HG02763 (cell line): ENCODE data around the gene SKA2.
A peak's percentile ranks its signal among the peaks of the same experiment; 100 is the strongest.
"Not testable (repeated sequence)": the region's sequence is repeated elsewhere in the genome, so short reads cannot be mapped to it uniquely, and the experiment has no call there.

Experiments used
- ATAC-seq: cut with Tn5 transposase; IDR thresholded peaks from one replicate; pipeline ENCODE4 v1.9.1; 2021; ENCODE audit warnings: mild to moderate bottlenecking, moderate library complexity; ENCODE audit not compliant: unreplicated experiment

The SKA2 gene

DNA sequence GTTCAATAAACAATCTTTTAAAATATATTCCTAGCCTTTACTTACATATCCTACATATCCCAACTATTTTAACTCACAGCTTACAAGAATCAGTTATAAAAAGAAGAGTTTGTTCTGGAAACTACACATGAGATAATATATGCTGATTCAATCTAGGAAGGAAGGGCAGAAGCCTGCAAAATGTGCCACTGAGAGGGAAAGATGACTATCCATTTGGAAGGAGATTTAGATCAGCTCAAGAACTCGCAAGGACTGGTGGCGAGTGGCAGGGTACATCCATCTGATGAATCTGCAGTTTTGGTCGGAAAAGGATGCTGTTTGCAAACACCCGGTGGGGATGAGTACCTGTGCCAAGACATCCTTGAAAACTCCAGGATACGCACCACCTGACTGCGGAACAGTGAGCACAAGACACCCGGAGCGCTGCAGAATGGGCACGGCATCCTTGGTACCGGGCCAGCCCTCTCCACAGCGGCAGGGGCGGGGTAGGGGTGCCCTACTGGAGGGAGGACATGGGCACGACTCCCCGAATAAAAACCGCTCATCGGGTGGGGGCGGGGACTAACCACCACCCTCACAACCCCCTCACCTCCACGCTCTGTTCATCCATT lies 49.0 kb downstream of the SKA2 start:
- peak; percentile 20 for ATAC-seq

DNA sequence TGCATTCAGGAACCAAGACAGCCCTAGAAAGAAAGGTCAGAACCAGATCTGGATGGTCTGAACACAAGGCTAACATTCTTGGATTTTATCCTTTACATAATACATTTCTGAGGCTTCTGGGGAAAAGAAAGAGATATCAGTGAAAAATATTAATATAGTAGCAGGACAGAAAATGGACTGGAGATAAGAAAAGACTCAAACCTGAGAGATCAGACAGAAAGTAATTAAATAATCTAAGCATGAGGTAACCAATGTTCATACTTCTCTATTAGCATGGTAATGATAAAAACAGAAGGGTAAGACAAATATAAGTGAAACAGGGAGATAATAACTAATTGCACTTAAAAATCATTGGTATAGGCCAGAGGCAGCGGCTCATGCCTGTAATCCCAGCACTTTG lies 53.8 kb downstream of the SKA2 start:
- no peak for ATAC-seq

DNA sequence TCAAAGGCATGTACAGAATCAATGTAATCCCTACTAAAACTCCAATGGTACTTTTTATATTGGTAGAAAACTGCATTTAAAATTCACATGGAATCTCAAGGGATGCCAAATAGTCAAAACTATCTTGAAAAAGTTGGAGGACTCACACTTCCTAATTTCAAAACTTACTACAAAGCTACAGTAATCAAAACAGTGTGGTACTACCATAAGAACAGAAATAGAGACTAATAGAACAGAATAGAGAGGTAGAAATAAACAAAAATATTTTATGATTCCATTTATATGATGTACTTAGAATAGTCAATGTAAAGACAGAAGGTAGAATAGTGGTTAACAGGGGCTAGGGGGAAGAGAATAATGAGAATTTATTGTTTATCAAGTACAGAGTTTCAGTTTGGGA lies 57.1 kb downstream of the SKA2 start:
- ATAC-seq, result no peak

DNA sequence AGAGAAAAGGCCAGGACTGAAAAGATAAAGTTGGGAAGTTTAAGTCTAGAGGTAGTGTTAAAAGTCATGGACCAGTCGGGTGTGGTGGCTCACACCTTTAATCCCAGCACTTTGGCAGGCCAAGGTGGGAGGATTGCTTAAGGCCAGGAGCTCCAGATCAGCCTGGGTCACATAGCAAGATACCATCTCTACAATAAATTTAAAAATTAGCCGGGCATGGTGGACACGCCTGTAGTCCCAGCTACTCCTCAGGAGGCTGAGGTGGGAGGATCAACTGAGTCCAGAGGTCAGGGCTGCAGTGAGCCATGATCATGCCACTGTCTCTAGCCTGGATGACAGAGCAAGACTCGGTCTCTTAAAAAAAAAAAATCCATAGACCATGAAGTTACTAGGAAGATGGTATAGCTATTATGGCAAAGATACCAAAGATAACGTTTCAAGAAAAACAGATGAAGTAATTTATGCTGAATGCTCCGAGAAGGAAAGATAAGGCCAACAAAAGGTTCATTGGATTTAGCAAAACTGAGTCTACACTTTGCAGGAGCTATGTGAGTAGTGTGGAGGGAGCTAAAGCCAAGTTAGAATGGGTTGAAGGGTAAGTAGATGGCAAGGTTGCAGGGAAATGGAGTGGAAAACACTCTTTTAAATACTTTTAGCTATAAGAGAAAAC lies 60.0 kb downstream of the SKA2 start:
- no peak for ATAC-seq

DNA sequence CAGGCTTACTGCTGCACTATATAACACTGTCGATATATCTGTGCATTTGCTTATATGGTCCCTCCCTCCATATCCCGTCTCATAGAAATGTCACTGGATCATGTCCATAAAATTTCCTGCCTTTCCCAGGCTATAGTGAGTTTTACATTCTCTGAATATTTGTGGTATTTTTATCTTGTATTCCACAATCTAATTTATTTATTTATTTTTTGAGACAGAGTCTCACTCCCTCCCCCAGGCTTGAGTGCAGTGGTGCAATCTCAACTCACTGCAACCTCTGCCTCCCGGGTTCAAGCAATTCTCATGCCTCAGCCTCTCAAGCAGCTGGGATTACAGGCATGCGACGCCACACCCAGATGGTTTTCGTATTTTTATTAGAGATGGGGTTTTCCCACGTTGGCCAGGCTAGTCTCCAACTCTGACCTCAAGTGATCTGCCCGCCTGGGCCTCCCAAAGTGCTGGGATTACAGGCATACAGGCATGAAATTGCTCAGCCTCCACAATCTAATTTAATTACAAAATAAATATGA lies 61.2 kb downstream of the SKA2 start:
- no peak for ATAC-seq

DNA sequence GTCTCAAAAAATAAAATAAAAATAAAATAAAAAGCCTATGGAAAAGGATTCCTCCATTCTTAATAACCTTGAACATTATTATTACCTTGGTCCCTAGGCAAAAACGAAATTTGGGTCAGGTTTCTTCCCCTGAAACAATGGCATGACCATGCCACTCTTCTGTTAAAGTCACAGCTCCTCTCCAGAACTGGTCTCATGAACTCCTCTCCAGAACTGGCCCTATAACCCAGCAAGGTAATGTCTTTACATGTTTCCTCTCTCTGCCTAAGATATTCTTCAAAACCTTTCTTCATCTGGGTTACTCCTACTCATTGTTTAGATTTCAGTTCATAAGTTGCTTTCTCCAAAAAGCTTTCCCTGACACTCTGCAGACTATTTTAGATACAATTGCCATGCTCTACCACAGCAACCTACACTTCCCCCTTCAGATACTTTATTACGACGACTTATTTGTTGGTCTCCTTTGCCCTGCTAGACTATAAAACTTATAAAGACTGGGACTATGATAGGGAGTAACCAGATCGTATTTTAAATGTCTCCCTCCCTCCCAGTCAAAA lies 61.8 kb downstream of the SKA2 start:
- ATAC-seq, result no peak

DNA sequence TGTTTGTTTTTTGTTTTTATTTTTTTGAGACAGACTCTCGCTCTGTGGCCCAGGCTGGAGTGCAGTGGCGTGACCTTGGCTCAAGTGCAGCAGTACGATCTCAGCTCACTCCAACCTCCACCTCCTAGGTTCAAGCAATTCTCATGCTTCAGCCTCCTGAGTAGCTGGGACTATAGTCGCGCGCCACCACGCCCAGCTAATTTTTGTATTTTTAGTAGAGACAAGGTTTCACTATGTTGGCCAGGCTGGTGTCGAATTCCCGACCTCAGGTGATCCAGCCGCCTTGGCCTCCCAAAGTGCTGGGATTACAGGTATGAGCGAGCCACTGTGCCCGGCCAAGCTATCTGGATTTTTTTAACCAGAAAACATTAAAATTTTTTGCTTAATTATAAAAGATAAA lies 64.4 kb downstream of the SKA2 start:
- ATAC-seq, result not testable (repeated sequence)

DNA sequence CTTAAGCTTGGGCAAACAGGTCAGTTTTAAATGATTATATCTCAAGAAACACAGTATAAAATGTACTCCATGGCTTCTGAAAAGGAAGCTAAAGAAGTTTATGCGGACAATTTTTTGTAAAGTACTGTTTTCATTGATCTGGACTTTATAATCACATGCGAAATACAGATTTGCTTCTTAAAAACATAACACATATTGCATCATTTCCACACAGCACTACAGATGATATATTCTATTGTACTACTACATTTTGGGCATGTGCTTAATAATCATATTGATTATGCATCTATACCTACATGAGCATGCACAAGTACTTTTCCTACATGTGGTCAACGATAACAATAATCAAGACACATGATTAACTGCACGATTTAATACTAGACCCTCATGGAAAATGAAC lies 70.8 kb downstream of the SKA2 start:
- no peak for ATAC-seq

DNA sequence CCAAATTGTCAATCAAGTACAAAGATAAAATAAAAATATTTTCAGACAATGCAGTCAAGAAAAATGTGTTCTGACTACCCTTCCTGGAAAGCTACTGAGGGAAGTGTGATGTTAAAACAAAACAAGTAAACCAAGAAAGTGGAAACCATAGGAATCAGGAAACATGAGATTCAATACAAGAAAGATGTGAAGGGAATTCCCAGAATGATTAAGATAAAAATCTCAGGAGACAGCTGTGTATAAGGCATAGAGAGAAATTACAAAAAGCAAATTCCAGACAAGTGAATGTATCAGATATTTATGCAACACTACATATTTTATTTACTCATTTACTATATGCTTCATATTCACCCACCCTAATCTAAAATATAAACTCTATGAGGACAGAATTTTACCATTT lies 80.5 kb downstream of the SKA2 start:
- no peak for ATAC-seq

DNA sequence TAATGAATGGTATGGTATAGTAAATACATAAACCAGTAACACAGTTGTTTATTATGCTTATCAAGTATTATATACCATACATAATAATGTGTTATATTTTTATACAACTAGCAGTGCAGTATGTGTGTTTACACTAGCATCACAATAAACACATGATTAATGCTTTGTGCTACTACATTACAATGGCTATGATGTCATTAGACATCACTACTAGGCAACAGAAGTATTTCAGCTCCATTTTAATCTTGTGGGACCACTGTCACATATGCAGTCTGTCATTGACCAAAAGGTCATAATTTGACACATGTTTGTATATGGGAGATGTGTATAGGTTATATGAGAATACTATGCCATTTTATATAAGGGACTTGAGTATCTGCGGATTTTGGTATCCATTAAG lies 81.0 kb downstream of the SKA2 start:
- ATAC-seq, result no peak

DNA sequence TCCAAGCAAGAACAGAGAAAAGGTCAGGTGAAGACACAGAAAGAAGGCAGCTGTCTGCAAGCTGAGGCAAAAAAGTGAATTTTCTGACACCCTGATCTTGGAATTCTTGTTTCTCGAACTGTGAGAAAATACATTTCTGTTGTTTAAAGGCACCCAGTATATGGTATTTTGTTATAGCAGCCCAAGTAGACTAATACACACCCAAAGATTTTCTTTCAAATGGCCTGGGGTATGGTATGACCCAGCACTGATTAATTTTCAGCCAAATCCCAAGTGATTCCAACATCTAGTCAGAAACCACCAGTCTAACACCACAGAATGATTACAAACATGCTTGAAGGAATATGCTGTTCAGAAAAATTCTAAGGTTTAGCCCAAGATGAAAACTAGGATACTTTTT lies 85.1 kb downstream of the SKA2 start:
- no peak for ATAC-seq

DNA sequence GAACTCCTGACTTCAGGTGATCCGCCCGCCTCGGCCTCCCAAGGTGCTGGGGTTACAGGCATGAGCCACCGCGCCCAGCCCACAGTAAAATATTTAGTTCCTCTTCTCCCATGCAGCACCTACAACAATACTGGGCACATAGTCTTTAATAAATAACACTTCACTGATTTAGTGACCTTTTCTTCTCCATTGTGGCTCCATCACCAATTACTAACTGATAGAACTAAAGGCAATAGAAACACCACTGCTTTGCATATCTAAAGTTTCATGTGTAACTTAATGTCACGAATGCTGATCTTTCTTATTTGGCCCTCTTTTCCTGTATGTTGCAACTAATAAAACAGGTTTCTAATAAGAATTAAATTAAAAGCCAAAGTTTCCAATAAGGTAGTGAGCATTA lies 87.2 kb downstream of the SKA2 start:
- ATAC-seq, result no peak

DNA sequence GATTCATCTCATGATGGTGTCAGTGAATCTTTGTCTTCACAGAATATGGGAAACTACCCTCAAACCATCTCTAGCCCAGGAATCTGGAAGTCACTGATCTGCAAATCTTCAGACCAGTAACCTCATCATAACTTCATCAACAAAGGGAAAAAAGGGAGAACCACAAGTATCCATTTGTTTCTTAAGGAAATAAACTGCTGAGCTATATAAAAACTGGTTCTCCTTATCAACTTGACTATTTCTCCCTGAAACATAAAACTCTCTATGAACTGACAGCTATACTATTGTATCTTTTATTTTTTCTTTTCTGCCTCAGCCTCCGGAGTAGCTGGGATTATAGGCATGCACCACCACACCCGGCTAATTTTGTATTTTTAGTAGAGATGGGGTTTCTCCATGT lies 87.6 kb downstream of the SKA2 start:
- no peak for ATAC-seq

DNA sequence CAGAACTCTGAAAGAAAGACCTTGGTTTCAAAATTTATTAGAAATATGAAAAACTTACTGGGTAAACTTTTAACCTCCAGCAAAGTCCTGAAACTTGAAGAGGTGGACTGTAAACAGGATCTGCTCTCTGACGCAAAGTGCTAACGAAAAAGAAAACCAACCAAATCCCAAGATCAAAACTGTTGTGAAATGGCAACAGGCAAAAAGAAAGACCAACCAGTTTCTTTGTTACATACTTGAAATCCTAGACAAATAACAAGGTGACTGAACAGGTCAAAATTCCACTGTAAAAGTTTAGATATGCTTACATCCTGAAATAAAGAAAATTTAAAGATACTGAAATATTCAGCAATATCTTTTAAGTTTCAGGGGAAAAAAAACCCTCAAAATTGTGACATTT lies 92.5 kb downstream of the SKA2 start:
- ATAC-seq, result no peak
